GM18526 (cell line): ENCODE measurements around the gene UGT2A3.

ENCODE experiments used
- POLR2A ChIP-seq: IDR thresholded peaks from 3 replicates; pipeline ENCODE4 v1.6.1; 2011; ENCODE audit not compliant: insufficient read length; ENCODE audit errors: extremely low read depth

The UGT2A3 gene

GRCh38 chr4:68951078-68951805, at the start of gene UGT2A3:
Gene UGT2A3, minus strand, starts transcription at chr4:68951804. Its CDS starts 44 bp downstream, at chr4:68951760.
- no peak for TF ChIP-seq POLR2A

GRCh38 chr4:68997040-68997439, 45.4 kb upstream of the UGT2A3 start:
- TF ChIP-seq POLR2A, result no peak

DNA sequence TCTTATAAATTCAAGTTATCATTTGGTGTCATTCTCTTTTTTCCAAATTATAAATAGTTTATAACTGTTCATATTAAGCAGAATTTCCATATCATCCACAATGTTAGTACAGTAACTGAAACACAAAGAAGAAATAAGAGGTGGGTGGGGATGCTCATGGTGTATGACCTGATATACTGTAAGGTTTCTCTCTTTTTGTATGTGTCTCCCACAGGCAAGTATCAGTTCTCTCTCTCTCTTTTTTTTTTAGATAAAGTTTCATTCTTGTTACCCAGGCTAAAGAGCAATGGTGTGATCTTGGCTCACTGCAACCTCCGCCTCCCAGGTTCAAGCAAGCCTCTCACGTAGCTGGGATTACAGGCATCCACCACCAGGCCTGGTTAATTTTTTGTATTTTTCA, 43.7 kb upstream of the UGT2A3 start:
- TF ChIP-seq POLR2A, result no peak

- no peak for TF ChIP-seq POLR2A
These were observed 35.4 kb upstream of the UGT2A3 start for GRCh38 chr4:68987007-68987406.

GRCh38 chr4:68985442-68985841, 33.8 kb upstream of the UGT2A3 start:
- no peak for TF ChIP-seq POLR2A

DNA sequence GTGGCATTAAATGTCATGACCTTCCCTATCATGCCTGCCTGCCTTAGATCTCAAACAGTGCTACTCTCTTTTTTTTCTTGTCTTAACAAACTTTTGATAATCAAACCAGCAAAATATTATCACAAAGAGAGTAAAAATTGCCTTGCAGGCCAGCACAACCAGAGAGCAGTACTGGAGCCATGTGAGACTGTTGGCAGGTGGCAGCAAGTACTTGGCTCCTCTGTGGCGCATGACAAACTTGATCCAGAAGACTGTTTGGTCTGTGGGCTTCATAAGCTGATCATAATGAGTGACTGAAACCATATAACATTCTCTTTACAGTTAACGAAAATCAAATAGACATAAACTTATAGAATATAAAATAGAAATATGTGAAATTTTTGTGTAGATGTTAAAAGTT, 33.3 kb upstream of the UGT2A3 start:
- TF ChIP-seq POLR2A, result no peak

GRCh38 chr4:68963374-68963773, 11.8 kb upstream of the UGT2A3 start:
- TF ChIP-seq POLR2A, result no peak

DNA sequence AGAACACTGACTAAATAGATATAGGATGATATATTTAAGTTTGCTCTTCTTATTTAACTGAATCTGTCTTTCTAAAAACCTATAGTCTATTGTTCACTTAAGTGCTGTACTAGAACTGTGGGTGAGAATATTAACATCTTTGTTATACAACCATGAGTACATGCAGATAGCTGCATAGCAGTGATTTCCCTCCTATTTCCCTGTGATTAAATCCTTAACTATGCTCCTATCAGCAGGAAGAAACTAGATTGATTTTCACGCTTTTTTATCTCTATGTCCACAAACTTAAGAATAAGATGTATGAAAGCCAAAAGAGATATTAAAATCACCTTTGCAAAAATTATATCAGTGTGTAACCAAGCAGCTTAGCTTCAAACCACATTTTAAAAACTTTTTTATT, 11.3 kb upstream of the UGT2A3 start:
- TF ChIP-seq POLR2A, result no peak

GRCh38 chr4:68960294-68961163, 8.9 kb upstream of the UGT2A3 start:
- TF ChIP-seq POLR2A, result no peak

DNA sequence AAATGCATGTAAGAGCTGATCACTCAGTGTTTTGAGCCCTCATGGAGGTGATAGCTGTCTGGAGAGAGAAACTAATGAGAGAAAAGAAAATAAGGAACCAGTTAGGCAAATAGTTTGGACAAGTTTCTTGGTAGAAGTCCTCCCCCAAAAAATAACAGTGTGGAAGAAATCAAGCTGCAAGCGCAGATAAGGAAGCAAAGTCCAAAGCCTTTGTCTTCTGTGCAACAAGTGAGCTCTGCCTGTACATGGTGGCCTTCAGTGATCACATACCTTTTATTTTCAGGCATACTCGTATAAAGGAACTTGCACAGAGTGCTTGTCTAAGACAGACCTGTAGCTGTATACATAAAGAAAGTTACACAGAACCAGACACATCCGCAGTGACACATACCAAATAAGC, 2.5 kb upstream of the UGT2A3 start:
- TF ChIP-seq POLR2A, result no peak

DNA sequence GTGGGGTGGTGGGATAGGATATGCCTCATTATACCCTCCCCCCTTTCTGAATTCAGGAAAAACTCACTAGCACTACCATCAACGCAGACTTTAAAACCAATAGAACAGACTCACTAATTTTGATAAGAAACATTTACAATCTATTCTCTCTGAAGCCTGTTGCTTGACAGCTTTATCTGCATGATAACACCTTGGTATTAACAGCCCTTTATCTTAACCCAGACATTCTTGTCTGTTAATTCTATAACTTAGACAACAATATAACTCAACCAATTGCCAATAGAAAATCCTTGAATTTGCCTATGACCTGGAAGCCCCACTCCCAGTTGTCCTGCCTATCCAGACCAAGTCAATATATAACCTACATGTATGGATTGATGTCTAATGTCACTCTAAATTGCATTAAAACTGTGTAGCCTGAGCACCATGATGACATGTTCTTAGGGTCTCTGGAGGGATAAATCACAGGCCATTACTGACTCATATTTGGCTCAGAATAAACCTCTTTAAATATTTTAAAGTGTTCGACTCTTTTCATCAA, 1.5 kb upstream of the UGT2A3 start:
- TF ChIP-seq POLR2A, result no peak

- TF ChIP-seq POLR2A, result no peak
These were observed 392 bp upstream of the UGT2A3 start for GRCh38 chr4:68951806-68952585.

- TF ChIP-seq POLR2A, result no peak
These were observed 1.6 kb downstream of the UGT2A3 start for GRCh38 chr4:68950033-68950432.

DNA sequence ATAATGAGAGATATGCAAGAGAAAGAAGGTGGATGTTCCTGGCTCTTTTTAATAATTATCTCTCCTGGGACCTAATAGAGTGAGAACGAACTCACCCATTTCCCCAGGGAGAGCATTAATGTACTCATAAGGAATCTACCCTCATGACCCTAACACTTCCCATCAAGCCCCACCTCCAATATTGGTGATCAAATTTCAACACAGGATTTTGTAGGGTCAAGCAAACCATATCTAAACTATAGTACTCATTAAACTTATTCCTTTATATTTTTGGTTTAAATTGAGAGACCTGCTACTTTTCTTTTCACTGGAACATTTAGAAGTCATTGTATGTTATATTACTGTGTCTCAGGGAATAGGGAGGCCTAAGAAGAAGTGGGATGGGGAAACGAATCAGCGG, 2.6 kb downstream of the UGT2A3 start:
- no peak for TF ChIP-seq POLR2A

DNA sequence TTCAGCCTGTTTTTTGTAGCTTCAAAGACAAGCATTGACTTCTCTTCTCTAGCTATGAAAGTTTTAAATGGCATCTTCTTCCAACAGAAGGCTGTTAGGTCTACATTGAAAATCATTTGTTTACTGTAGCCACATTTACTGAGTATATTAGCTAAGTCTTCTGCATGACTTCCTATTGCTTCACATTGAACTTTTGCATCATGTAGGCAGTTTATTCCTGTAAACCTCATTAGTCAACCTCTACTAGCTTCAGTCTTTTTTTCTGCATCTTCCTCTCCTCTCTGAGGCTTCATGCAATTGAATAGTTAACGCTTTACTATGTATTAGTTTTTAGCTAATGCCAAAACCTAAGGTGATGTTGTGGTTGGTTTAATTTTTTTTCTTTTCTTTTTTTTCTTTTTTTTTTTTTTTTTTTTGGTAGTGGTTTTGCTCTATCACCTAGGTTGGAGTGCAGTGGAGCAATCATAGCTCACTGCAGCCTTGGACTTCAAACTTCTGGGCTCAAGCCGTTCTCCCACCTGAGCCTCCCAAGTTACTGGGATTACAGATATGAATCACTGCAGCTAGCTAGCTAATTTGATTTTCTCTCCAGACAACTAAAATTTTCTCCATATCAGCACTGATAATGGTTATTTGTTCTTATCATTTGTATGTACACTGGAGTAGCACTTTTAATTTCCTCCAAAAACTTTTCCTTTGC, 3.4 kb downstream of the UGT2A3 start:
- no peak for TF ChIP-seq POLR2A

DNA sequence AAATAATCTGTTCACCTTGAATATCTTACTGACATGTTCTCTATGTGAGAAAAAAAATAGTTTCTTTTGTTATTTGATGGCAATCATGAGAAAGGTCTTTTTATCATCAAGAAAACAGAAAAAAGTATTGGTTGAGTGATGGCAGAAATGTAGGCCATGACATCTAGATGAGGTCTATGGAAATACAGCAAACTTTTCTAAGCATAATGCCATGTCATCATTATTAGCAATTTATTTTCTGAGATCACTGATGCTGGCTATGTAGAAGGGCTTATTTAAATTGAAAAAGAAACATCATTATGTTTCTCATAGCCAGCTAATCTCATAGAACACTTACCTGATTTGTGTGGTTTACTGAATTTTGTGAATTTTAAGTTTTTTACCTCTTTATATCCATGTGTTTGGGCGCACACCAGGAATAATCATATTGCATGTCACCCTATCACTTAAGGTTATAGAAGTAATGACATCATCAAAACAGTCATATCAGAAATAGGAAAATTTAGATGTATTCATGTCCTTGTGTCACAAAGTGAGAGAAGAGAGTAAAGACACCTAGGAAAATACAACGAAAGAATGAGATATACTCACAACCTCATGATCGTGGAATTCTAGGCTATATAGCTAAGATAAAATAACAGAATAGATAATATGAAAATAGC, 22.4 kb downstream of the UGT2A3 start:
- no peak for TF ChIP-seq POLR2A
